HG03342 (cell line): ENCODE results near the gene HOXD11.
A peak's percentile ranks its signal among the peaks of the same experiment; 100 is the strongest.

Experiments used
- ATAC-seq: cut with Tn5 transposase; IDR thresholded peaks from one replicate; pipeline ENCODE4 v1.9.1; 2021; ENCODE audit warnings: mild to moderate bottlenecking, moderate library complexity; ENCODE audit not compliant: unreplicated experiment

The HOXD11 gene

GRCh38 chr2:176093145-176093897 lies 13.8 kb upstream of the HOXD11 start:
- no peak for ATAC-seq

DNA sequence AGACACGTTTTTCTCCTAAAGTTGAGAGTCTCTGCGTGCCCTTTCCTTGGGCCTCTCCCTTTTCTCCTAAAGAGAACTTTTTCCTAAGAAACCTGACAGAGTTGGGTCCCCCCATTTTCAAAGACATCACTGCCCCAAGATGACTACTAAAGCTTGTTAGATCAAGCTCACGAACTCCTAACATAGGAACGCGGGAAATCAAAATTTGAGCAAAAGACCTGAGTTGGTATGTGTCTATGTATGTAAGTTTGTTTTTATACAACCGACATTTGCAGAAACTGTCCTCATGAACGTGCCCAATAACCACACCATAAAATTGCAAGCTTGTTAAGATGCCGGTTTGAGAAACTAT lies 13.2 kb upstream of the HOXD11 start:
- no peak for ATAC-seq

GRCh38 chr2:176094349-176094748 lies 12.7 kb upstream of the HOXD11 start:
- ATAC-seq = no peak

- no peak for ATAC-seq
Observed at GRCh38 chr2:176095421-176095820, 11.7 kb upstream of the HOXD11 start.

- ATAC-seq = no peak
Observed at GRCh38 chr2:176096243-176096985, 10.7 kb upstream of the HOXD11 start.

GRCh38 chr2:176096986-176097819 lies 9.9 kb upstream of the HOXD11 start:
- ATAC-seq = peak; percentile 85

DNA sequence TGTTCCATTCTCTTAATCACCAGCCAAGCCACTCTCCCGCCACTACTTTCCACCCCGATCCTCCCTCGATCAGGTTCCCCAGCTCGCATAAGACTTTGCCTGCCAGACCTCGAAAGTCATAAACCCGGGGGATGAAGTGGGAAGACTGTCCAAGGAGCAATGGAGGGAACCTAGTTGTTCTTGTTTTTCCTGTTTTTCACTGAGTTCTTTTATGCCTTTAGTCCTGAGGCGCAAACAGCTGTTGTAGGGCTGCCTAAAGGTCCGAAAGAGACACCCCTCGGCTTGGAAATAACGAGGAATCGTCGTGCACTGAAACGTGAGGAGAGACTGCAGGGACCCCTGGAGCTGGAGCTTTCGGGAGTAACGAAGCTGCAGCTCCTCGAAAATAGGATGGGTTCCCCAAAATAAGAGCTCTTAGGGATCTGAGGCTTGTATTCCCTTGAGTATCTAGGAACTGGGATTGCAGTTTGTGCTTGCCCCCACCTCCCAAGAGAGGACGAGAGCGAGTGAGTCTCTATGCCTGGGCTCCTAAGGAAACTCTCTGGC lies 9.2 kb upstream of the HOXD11 start:
- ATAC-seq = no peak

DNA sequence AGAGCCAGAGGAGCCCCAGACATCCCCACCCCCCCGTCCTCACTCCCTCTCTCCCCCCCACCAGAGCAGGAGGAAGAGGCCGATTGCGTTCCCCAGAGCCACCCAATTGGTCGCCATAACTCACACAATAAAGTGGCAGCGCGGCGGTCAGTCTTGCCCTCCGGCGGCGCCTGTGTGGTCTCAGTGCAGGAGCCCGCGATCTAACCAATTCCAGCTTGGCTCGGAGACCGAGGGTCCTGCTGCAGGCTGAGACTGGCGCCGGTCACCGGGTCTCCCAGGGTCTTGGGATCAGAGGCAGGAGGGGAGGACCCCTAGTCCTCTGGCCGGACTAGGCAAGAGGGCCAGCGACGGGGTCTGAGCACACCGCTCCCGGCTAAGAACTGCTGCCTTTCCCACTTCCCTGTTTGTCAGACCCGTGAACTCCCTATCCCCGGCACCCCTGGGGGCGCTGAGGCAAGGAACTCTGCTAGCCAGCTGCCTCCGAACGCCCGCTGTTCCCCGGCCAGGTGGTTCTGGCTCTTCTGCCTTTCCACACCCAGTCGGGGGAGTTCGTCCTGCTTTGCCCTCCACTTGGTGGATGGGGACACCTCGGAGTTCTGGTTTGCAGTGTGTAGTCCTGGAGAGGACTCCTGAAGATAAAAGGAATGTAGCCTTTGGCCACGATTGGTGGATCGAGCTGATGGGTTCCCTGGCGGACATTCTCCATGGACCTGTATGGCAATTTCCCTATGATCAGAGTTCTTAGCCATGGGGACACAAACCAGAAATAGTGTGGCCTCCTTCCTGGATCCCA lies 8.5 kb upstream of the HOXD11 start:
- no peak for ATAC-seq

DNA sequence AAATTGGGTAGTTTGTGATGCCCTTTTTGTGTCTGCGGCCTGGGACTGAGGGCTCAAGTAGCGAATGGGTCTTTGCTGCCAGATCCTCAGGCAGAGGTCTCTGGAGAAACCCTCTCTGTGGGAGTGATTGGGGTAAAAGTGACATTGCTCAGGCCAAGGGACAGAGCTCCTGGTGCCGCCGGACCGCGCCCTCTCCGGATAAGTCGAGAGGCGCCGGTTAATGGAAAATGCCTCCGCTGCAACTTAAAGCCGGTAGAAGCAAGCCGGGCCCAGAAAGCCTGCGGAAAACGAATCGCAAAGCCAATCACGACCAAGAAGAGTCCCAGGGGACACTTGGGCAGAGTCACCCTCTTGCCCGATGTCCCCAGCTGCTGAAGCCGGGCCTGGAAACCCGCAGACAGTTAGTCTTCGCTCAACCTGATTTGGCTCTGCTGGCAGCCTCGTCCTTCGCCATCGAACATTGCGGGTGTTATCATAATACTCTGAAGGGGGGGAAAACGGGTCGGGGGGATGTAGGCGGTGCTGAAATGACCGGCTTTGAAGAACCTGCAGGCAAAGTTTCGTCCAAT lies 7.8 kb upstream of the HOXD11 start:
- ATAC-seq = no peak

- no peak for ATAC-seq
Observed at GRCh38 chr2:176099728-176100546, 7.1 kb upstream of the HOXD11 start, which contains the start of gene HOXD12. HOXD12 (plus strand) TSS chr2:176099795; CDS start chr2:176099802, 7 bp downstream.

- no peak for ATAC-seq
Observed at GRCh38 chr2:176100547-176101140, 6.4 kb upstream of the HOXD11 start.

DNA sequence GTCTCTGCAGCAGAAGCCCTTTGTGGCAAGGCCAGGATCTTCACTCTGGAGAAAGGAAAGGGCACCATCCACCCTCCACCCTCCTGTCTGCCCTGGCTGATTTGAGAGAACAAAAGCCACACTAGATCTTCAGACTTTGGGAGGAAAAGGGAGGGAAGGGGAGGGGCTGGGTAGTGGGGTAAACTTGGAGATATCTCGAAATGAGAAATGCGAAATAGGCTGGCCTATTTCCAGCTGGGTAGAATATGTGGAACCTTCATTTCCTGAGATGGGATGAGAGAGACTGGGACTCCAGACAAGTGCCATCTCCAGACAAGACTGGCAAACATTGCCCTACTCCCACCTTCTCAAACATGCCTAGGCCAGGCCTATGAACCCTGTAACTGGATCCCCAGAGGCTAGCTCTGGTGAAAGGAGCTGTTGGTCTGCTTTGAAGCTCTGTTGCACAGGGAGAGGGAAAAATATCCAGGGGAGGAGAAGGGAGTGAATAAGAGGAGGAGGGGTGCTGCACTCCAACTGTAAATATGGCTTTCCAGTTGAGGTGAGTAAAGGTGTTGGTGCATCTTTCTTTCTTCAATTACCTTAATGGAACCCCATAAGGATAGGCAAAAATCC lies 5.8 kb upstream of the HOXD11 start:
- ATAC-seq = no peak

DNA sequence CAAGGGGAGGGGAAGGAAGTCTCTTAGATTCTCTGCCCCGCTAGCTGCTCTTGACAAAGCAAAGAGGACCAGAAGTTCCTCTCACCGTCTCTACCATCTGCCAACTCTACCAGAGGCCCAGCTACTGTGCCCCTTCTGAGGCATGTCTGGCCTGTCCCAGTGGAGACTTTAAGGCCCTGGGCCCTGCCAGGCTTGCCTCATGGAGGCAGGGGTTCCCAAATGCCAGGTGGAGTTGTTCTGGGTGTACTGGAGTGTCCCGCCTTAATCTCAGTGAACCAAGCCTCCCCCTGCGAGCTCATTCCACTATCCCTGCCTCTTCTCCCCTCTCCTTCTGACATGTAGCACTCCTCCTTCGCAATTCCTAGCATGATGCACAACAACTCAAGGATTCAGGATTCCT lies 5.2 kb upstream of the HOXD11 start:
- ATAC-seq = no peak

- ATAC-seq = no peak
Observed at GRCh38 chr2:176102309-176102866, 4.7 kb upstream of the HOXD11 start.

DNA sequence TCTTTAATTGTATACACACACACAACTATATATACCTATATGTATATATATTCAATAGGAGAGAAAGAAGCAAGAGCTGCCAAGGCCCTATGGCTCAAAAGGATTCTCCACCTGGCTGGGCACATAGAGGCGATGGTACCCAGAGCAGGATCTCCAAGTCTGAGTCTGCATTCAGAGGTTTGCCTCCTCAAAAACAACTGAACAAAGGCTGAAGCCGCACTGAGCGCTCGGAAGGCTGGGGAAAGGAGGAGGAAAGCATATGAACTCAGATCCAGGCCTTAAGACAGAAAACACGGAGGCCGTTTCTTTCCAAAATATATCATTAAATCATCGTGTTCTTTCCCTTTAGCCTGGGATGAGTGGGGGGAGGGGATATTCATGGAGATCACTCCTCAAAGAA lies 3.9 kb upstream of the HOXD11 start:
- ATAC-seq = no peak

- no peak for ATAC-seq
Observed at GRCh38 chr2:176103742-176104315, 3.3 kb upstream of the HOXD11 start.

- no peak for ATAC-seq
Observed at GRCh38 chr2:176104316-176105077, 2.6 kb upstream of the HOXD11 start.
